Stimulated activated CD8-positive, alpha-beta memory T cell treated with anti-CD3 and anti-CD28 coated beads, Interleukin-15, amount 100 ng/mL, for 24 hours (primary cell): ENCODE data around the gene GNL3.

Experiments used
- DNase-seq: peaks from one replicate; pipeline ENCODE4 v3.0.0-alpha.2; 2020; ENCODE audit warnings: low read depth

The GNL3 gene

GRCh38 chr3:52688266-52688665 is 2.4 kb downstream of the GNL3 start:
- DNase-seq: no peak

- DNase-seq: no peak
Measured at GRCh38 chr3:52689151-52689550, 3.3 kb downstream of the GNL3 start.

- no peak for DNase-seq
Measured at GRCh38 chr3:52690560-52690959, 4.7 kb downstream of the GNL3 start.

- DNase-seq: no peak
Measured at GRCh38 chr3:52693071-52693470, 7.2 kb downstream of the GNL3 start.

GRCh38 chr3:52694528-52695189 is 8.8 kb downstream of the GNL3 start:
- no peak for DNase-seq

- no peak for DNase-seq
Measured at GRCh38 chr3:52695798-52696671, 10.2 kb downstream of the GNL3 start.

- no peak for DNase-seq
Measured at GRCh38 chr3:52696830-52697631, 11.2 kb downstream of the GNL3 start.

GRCh38 chr3:52697632-52697965 is 11.8 kb downstream of the GNL3 start:
- DNase-seq: no peak

- DNase-seq: no peak
Measured at GRCh38 chr3:52703341-52703740, 17.5 kb downstream of the GNL3 start.

GRCh38 chr3:52704611-52705437 is 19.0 kb downstream of the GNL3 start:
- DNase-seq: no peak

GRCh38 chr3:52705438-52705687 is 19.5 kb downstream of the GNL3 start:
- DNase-seq: no peak

GRCh38 chr3:52705688-52706686 is 20.2 kb downstream of the GNL3 start, which contains the start of the genes GLT8D1 and SPCS1:
TSS of gene GLT8D1 (minus strand) at chr3:52705791. CDS start at chr3:52700460, 5,331 bp downstream.
TSS of gene SPCS1 (plus strand) at chr3:52706106. CDS start at chr3:52706247, 141 bp downstream.
- DNase-seq: peak; percentile 77

- DNase-seq: no peak
Measured at GRCh38 chr3:52707585-52707984, 21.8 kb downstream of the GNL3 start.

GRCh38 chr3:52710512-52710911 is 24.7 kb downstream of the GNL3 start:
- DNase-seq: no peak

- DNase-seq: no peak
Measured at GRCh38 chr3:52712291-52713212, 26.7 kb downstream of the GNL3 start.

GRCh38 chr3:52714335-52715302 is 28.8 kb downstream of the GNL3 start:
- DNase-seq: no peak

GRCh38 chr3:52715714-52716305 is 30.0 kb downstream of the GNL3 start:
- DNase-seq: no peak

GRCh38 chr3:52719618-52720017 is 33.8 kb downstream of the GNL3 start:
- no peak for DNase-seq
